Lung (tissue), 12 donors: ENCODE data around the gene CTAG1A. TPM values are rescaled to one million over a fixed set of nuclear protein-coding genes. Genes with fewer than 3 reads are reported as not detected.

Experiments
- ATAC-seq: fragments of 200-7000 bp; cut with Tn5 transposase; one replicate; pipeline ENCODE4 v1.9.1; 2020; ENCODE audit warnings: moderate number of reproducible peaks; ENCODE audit not compliant: insufficient read depth, low FRiP score
- DNase-seq, 3 donors: peaks; one replicate each; pipeline ENCODE4 v3.0.0-alpha.2; 2013 to 2017
- H3K27ac ChIP-seq, 2 donors: one replicate each; pipeline ENCODE4 v1.5.1; 2013; ENCODE audit warnings: mild to moderate bottlenecking in 2 of 2, moderate library complexity in 2 of 2, control low read depth in 1 of 2, inconsistent platforms in 1 of 2, low read depth in 1 of 2, low read length in 1 of 2
- H3K27me3 ChIP-seq, 3 donors: one replicate each; pipeline ENCODE4 v1.5.1; 2013; ENCODE audit warnings: low read length in 2 of 3; ENCODE audit not compliant: control insufficient read depth in 3 of 3, insufficient read depth in 3 of 3
- H3K36me3 ChIP-seq, 4 donors: one replicate each; pipeline ENCODE4 v1.5.1; 2013; ENCODE audit warnings: low read length in 4 of 4, mild to moderate bottlenecking in 1 of 4, moderate library complexity in 1 of 4; ENCODE audit not compliant: control insufficient read depth in 4 of 4, insufficient read depth in 4 of 4
- H3K4me1 ChIP-seq, 5 donors: one replicate each; pipeline ENCODE4 v1.5.1; 2013; ENCODE audit warnings: low read length in 5 of 5, mild to moderate bottlenecking in 2 of 5, moderate library complexity in 1 of 5; ENCODE audit not compliant: control insufficient read depth in 5 of 5, insufficient read depth in 5 of 5
- H3K4me3 ChIP-seq: one replicate; pipeline ENCODE4 v1.5.1; 2013; ENCODE audit warnings: mild to moderate bottlenecking, control low read depth, moderate library complexity
- H3K9ac ChIP-seq, 2 donors: one replicate each; pipeline ENCODE4 v1.5.1; 2013; ENCODE audit warnings: low read length in 2 of 2, control low read depth in 1 of 2; ENCODE audit not compliant: insufficient read depth in 1 of 2
- H3K9me3 ChIP-seq, 4 donors: one replicate each; pipeline ENCODE4 v1.5.1; 2013; ENCODE audit warnings: low read length in 3 of 4, mild to moderate bottlenecking in 1 of 4, moderate library complexity in 1 of 4; ENCODE audit not compliant: control insufficient read depth in 4 of 4, insufficient read depth in 3 of 4
- WGBS, 2 donors: extraction: QIAGEN DNeasy Blood & Tissue Kit; methylation state at CpG; one replicate each; pipeline ENCODE4 v1.1.7; 2013; 5-methylcytosine and 5-hydroxymethylcytosine counted together
- polyA plus RNA-seq, 2 donors: library from polyadenylated mRNA; stranded (reverse); fragments of 200-250 nt; gene quantifications; one replicate each; pipeline ENCODE4 v1.2.1, GENCODE V29; 2013
- total RNA-seq, 2 donors: library from RNA; depleted of rRNA in 1 of 2; stranded (reverse); fragments of >200 nt in 1 of 2; gene quantifications; one replicate each; pipeline ENCODE4 v1.2.1, GENCODE V29; 2014 to 2021
- TF ChIP-seq, protein P1 (sequence below): IDR thresholded peaks from 2 replicates; pipeline ENCODE4 v1.5.1; 2012; ENCODE audit warnings: mild to moderate bottlenecking; ENCODE audit errors: control extremely low read depth, extremely low read depth
- donor health status: control.
- donor health status: control.
- donor health status: Bipolar disorder and iron deficiency.
- donor health status: healthy.
- donor health status: DM: yes; HTN: yes; CAD: no.

Gene CTAG1A
- total and polyA plus RNA-seq, 4 donors, result not detected

DNA sequence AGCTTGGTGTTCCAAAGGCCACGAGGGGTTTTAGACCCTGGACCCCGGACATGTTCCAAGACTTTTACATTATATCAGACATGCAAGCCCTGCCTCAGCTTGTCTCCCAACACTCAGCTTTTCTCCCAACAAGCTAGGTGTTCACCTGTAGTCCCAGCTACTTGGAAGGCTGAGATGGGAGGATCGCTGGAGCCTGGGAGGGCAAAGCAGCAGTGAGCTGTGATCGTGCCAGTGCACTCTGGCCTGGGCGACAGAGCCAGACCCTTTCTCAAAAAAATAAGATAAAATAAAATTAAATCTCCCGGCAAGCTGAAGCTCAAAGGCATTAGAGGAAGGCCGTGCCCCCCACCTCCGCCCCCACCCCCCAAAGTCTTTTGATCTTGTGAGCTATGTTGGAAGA, 13.7 kb downstream of the CTAG1A start:
- H3K9me3 ChIP-seq, result peaks cover 0 to 8% (median 0%) of the 10 kb centered on the region in 4 donors
- TF ChIP-seq, protein P1, sequence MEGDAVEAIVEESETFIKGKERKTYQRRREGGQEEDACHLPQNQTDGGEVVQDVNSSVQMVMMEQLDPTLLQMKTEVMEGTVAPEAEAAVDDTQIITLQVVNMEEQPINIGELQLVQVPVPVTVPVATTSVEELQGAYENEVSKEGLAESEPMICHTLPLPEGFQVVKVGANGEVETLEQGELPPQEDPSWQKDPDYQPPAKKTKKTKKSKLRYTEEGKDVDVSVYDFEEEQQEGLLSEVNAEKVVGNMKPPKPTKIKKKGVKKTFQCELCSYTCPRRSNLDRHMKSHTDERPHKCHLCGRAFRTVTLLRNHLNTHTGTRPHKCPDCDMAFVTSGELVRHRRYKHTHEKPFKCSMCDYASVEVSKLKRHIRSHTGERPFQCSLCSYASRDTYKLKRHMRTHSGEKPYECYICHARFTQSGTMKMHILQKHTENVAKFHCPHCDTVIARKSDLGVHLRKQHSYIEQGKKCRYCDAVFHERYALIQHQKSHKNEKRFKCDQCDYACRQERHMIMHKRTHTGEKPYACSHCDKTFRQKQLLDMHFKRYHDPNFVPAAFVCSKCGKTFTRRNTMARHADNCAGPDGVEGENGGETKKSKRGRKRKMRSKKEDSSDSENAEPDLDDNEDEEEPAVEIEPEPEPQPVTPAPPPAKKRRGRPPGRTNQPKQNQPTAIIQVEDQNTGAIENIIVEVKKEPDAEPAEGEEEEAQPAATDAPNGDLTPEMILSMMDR, result no peak
- H3K9ac ChIP-seq, result no peak overlapping the region
- no peaks in the 10 kb centered on the region for H3K27me3 ChIP-seq
- no peak overlapping the region for H3K27ac ChIP-seq
- H3K4me3 ChIP-seq, result no peak overlapping the region
- ATAC-seq (no peak), DNase-seq (no peak)
- 89 to 94% methylated on average over 8 of the region's 8 CpGs for WGBS, 2 donors
- no peaks in the 10 kb centered on the region for H3K36me3 ChIP-seq
- no peaks in the 10 kb centered on the region for H3K4me1 ChIP-seq

DNA sequence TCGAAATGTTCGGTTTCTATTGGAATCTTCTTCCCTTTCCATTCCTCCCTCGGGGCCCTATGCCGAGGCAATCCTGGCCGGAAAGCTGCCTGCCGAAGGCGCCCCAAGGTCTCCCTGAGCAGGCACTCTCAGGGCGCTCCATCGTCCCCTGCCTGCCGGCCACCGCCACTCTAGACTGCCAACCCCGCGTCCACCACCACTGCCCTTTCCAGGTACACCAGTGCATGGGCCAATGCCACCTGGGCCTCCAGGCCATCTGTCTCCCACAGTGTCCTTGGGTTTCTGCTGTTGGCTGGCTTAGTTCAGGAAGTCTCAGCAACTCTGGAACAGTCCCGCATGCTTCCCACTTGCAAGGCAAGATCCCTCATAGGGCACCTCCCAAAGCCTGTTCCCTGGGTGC, 14.6 kb downstream of the CTAG1A start:
- no peak overlapping the region for H3K9ac ChIP-seq
- H3K27ac ChIP-seq, result no peak overlapping the region
- ATAC-seq (no peak), DNase-seq (no peak)
- H3K9me3 ChIP-seq, result peaks cover 0 to 6% (median 0%) of the 10 kb centered on the region in 4 donors
- 92 to 95% methylated on average over 13 to 14 of the region's 14 CpGs for WGBS, 2 donors
- no peak overlapping the region for H3K4me3 ChIP-seq
- TF ChIP-seq, protein P1, result no peak
- no peaks in the 10 kb centered on the region for H3K27me3 ChIP-seq
- no peaks in the 10 kb centered on the region for H3K4me1 ChIP-seq
- no peaks in the 10 kb centered on the region for H3K36me3 ChIP-seq

GRCh38 chrX:154600759-154601374, 15.9 kb downstream of the CTAG1A start:
- no peak for DNase-seq
- no peak overlapping the region for H3K9ac ChIP-seq
- H3K4me1 ChIP-seq, result no peaks in the 10 kb centered on the region
- TF ChIP-seq, protein P1, result no peak
- H3K27me3 ChIP-seq, result no peaks in the 10 kb centered on the region
- no peak for ATAC-seq
- no peak overlapping the region for H3K4me3 ChIP-seq
- H3K36me3 ChIP-seq, result no peaks in the 10 kb centered on the region
- WGBS, 2 donors, result 77 to 87% methylated on average over 9 to 15 of the region's 15 CpGs
- no peak overlapping the region for H3K27ac ChIP-seq
- H3K9me3 ChIP-seq, result peaks cover 0 to 6% (median 0%) of the 10 kb centered on the region in 4 donors

DNA sequence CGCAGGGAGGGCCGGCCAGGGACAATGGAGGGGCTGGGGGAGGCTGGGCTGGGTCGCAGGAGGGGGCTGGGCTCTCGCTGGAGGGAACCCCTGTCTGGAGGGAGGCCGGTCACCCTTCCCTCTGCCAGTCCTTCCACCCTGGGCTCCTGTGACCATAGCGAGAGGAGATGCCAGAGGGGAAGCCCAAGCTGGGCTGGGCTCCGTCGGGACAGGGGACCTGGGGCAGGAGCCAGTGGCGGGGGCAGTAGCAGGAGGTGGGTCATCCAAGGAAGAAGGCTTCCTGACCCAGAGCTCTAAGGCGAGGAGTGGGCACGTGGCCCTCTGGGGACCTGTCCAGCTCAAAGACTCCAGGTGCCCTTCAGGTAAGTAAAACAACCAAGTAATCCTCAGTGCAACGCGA, 17.3 kb downstream of the CTAG1A start:
- no peak overlapping the region for H3K4me3 ChIP-seq
- TF ChIP-seq, protein P1, result no peak
- H3K9ac ChIP-seq, result no peak overlapping the region
- no peaks in the 10 kb centered on the region for H3K4me1 ChIP-seq
- no peak for DNase-seq
- peaks cover 0 to 6% (median 2%) of the 10 kb centered on the region in 4 donors for H3K9me3 ChIP-seq
- H3K27ac ChIP-seq, result no peak overlapping the region
- H3K36me3 ChIP-seq, result no peaks in the 10 kb centered on the region
- WGBS, 2 donors, result 77 to 78% methylated on average over 10 to 13 of the region's 13 CpGs
- no peaks in the 10 kb centered on the region for H3K27me3 ChIP-seq
- no peak for ATAC-seq
